HEK293 (cell line): ENCODE measurements around the gene SMC6.

Source experiments
- KLF1 ChIP-seq: fragments of 450-650 bp; formaldehyde crosslinking; IDR thresholded peaks from 2 replicates; pipeline ENCODE4 v1.5.1; 2016; ENCODE audit warnings: missing biosample characterization, missing genetic modification characterization
- KLF7 ChIP-seq: fragments of 450-650 bp; formaldehyde crosslinking; IDR thresholded peaks from 2 replicates; pipeline ENCODE4 v1.5.1; 2016; ENCODE audit warnings: missing biosample characterization, missing genetic modification characterization, borderline replicate concordance
- KLF9 ChIP-seq: fragments of 450-650 bp; formaldehyde crosslinking; IDR thresholded peaks from 2 replicates; pipeline ENCODE4 v1.5.1; 2016; ENCODE audit warnings: missing biosample characterization, missing genetic modification characterization, low read depth
- PRDM1 ChIP-seq: fragments of 450-650 bp; formaldehyde crosslinking; IDR thresholded peaks from 2 replicates; pipeline ENCODE4; 2016; ENCODE audit warnings: missing biosample characterization, missing genetic modification characterization
- REPIN1 ChIP-seq: fragments of 450-650 bp; formaldehyde crosslinking; IDR thresholded peaks from 2 replicates; pipeline ENCODE4 v1.5.1; 2017; ENCODE audit warnings: missing biosample characterization, missing genetic modification characterization, low read depth
- SP3 ChIP-seq: fragments of 450-650 bp; formaldehyde crosslinking; IDR thresholded peaks from 2 replicates; pipeline ENCODE4 v1.5.1; 2016; ENCODE audit warnings: missing biosample characterization, missing genetic modification characterization
- WT1 ChIP-seq: fragments of 450-650 bp; formaldehyde crosslinking; IDR thresholded peaks from 2 replicates; pipeline ENCODE4 v1.5.1; 2016; ENCODE audit warnings: missing biosample characterization, missing genetic modification characterization
- ZFP37 ChIP-seq: fragments of 450-650 bp; formaldehyde crosslinking; IDR thresholded peaks from 2 replicates; pipeline ENCODE4 v1.5.1; 2016; ENCODE audit warnings: missing biosample characterization, missing genetic modification characterization
- ZNF335 ChIP-seq: fragments of 450-650 bp; formaldehyde crosslinking; conservative IDR thresholded peaks from 2 replicates; pipeline ENCODE4 v1.5.1; 2016; ENCODE audit warnings: missing biosample characterization, missing genetic modification characterization
- ZNF48 ChIP-seq: fragments of 450-650 bp; formaldehyde crosslinking; IDR thresholded peaks from 2 replicates; pipeline ENCODE4 v1.5.1; 2016; ENCODE audit warnings: missing biosample characterization, missing genetic modification characterization
- ZNF76 ChIP-seq: fragments of 450-650 bp; formaldehyde crosslinking; IDR thresholded peaks from 2 replicates; pipeline ENCODE4; 2016; ENCODE audit warnings: low read depth, missing biosample characterization, missing genetic modification characterization, borderline replicate concordance
- TF ChIP-seq, protein P1 (sequence below): fragments of 450-650 bp; formaldehyde crosslinking; optimal IDR thresholded peaks from 2 replicates; pipeline ENCODE3; 2016; ENCODE audit warnings: missing biosample characterization, mild to moderate bottlenecking, missing genetic modification characterization
- TF ChIP-seq, protein P2 (sequence below): fragments of 450-650 bp; formaldehyde crosslinking; IDR thresholded peaks from 2 replicates; pipeline ENCODE4; 2016; ENCODE audit warnings: missing biosample characterization, missing genetic modification characterization
- TF ChIP-seq, protein P3 (sequence below): fragments of 450-650 bp; formaldehyde crosslinking; conservative IDR thresholded peaks from 2 replicates; pipeline ENCODE4 v1.5.1; 2016; ENCODE audit warnings: low read depth, missing biosample characterization, missing genetic modification characterization
- TF ChIP-seq, protein P4 (sequence below): fragments of 450-650 bp; formaldehyde crosslinking; IDR thresholded peaks from 2 replicates; pipeline ENCODE4 v1.5.1; 2016; ENCODE audit warnings: missing biosample characterization, missing genetic modification characterization
- TF ChIP-seq, protein P5 (sequence below): fragments of 450-650 bp; formaldehyde crosslinking; IDR thresholded peaks from 2 replicates; pipeline ENCODE4 v1.5.1; 2016; ENCODE audit warnings: missing biosample characterization, missing genetic modification characterization

The SMC6 gene

DNA sequence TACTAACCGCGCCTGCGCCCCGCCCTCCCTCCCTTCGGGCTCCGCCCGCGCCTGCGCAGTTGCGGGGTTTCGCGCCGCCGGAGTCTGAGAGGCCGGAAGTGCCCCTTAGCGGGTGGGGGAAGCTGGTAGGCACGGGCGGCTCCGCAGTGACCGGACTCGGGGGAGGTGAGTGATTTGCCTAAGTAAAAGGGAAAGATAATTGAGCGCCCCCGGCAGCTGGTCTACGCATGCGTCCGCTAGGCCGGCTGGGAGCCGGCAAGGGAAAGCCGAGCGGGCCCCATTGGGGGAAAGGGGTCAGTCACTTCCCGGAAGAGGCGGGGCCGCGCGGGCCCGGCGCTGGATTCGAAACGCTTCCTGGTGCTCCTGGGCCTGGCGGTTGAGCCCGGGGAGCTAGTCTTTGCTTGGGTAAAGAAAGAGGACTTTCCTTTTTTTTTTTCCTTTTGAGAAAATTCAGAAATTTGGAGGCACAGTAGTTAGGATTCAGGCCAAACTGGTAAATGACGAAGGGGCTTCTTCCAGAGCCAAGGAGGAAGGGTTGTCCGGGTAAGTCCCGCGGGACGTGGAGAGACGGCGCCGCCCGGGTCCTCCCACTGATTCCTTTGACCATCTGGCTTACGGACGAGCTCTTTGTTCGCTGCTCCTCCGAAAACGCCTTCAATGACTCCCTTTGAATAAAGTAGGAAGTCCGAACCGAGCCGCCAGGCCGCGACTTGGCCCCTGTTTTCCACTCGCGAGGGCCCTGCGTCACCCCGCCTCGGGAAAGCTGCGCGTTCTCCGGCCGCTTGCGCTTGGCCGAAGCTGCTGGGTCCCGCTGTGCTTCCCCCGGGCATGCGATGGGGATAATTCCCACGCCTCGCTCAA, at the start of gene SMC6, which contains the start of gene GEN1 (continued):
- TF ChIP-seq KLF7 (tag by site-specific recombination) (no peak), ZFP37 (no peak), SP3 (tag by site-specific recombination) (peak; percentile 61), ZNF335 (tag by site-specific recombination) (peak; percentile 58; the same call in 1 of the 2 replicates), KLF1 (tag by site-specific recombination) (no peak), REPIN1 (no peak), PRDM1 (tag by site-specific recombination) (peak; percentile 53; the same call in 1 of the 2 replicates), ZNF48 (no peak), ZNF76 (tag by site-specific recombination) (peak; percentile 21; the same call in 1 of the 2 replicates), WT1 (tag by site-specific recombination) (no peak), KLF9 (tag by site-specific recombination) (0 out of 2 replicates have a peak, but pooled peaks have one; percentile 52)
- TF ChIP-seq, protein P1, sequence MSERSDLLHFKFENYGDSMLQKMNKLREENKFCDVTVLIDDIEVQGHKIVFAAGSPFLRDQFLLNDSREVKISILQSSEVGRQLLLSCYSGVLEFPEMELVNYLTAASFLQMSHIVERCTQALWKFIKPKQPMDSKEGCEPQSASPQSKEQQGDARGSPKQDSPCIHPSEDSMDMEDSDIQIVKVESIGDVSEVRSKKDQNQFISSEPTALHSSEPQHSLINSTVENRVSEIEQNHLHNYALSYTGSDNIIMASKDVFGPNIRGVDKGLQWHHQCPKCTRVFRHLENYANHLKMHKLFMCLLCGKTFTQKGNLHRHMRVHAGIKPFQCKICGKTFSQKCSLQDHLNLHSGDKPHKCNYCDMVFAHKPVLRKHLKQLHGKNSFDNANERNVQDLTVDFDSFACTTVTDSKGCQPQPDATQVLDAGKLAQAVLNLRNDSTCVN (tag by site-specific recombination), result peak; percentile 46
- TF ChIP-seq, protein P2, sequence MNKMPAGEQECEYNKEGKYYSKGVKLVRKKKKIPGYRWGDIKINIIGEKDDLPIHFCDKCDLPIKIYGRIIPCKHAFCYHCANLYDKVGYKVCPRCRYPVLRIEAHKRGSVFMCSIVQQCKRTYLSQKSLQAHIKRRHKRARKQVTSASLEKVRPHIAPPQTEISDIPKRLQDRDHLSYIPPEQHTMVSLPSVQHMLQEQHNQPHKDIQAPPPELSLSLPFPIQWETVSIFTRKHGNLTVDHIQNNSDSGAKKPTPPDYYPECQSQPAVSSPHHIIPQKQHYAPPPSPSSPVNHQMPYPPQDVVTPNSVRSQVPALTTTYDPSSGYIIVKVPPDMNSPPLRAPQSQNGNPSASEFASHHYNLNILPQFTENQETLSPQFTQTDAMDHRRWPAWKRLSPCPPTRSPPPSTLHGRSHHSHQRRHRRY, result no peak
- TF ChIP-seq, protein P3, sequence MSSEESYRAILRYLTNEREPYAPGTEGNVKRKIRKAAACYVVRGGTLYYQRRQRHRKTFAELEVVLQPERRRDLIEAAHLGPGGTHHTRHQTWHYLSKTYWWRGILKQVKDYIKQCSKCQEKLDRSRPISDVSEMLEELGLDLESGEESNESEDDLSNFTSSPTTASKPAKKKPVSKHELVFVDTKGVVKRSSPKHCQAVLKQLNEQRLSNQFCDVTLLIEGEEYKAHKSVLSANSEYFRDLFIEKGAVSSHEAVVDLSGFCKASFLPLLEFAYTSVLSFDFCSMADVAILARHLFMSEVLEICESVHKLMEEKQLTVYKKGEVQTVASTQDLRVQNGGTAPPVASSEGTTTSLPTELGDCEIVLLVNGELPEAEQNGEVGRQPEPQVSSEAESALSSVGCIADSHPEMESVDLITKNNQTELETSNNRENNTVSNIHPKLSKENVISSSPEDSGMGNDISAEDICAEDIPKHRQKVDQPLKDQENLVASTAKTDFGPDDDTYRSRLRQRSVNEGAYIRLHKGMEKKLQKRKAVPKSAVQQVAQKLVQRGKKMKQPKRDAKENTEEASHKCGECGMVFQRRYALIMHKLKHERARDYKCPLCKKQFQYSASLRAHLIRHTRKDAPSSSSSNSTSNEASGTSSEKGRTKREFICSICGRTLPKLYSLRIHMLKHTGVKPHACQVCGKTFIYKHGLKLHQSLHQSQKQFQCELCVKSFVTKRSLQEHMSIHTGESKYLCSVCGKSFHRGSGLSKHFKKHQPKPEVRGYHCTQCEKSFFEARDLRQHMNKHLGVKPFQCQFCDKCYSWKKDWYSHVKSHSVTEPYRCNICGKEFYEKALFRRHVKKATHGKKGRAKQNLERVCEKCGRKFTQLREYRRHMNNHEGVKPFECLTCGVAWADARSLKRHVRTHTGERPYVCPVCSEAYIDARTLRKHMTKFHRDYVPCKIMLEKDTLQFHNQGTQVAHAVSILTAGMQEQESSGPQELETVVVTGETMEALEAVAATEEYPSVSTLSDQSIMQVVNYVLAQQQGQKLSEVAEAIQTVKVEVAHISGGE, result peak; percentile 83
- TF ChIP-seq, protein P4, sequence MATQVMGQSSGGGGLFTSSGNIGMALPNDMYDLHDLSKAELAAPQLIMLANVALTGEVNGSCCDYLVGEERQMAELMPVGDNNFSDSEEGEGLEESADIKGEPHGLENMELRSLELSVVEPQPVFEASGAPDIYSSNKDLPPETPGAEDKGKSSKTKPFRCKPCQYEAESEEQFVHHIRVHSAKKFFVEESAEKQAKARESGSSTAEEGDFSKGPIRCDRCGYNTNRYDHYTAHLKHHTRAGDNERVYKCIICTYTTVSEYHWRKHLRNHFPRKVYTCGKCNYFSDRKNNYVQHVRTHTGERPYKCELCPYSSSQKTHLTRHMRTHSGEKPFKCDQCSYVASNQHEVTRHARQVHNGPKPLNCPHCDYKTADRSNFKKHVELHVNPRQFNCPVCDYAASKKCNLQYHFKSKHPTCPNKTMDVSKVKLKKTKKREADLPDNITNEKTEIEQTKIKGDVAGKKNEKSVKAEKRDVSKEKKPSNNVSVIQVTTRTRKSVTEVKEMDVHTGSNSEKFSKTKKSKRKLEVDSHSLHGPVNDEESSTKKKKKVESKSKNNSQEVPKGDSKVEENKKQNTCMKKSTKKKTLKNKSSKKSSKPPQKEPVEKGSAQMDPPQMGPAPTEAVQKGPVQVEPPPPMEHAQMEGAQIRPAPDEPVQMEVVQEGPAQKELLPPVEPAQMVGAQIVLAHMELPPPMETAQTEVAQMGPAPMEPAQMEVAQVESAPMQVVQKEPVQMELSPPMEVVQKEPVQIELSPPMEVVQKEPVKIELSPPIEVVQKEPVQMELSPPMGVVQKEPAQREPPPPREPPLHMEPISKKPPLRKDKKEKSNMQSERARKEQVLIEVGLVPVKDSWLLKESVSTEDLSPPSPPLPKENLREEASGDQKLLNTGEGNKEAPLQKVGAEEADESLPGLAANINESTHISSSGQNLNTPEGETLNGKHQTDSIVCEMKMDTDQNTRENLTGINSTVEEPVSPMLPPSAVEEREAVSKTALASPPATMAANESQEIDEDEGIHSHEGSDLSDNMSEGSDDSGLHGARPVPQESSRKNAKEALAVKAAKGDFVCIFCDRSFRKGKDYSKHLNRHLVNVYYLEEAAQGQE, result 0 out of 2 replicates have a peak, but pooled peaks have one; percentile 17
- TF ChIP-seq, protein P5, sequence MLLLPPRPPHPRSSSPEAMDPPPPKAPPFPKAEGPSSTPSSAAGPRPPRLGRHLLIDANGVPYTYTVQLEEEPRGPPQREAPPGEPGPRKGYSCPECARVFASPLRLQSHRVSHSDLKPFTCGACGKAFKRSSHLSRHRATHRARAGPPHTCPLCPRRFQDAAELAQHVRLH (tag by site-specific recombination), result no peak
